ENCODE results near the gene MRPL14.

MRPL14 gene

DNA sequence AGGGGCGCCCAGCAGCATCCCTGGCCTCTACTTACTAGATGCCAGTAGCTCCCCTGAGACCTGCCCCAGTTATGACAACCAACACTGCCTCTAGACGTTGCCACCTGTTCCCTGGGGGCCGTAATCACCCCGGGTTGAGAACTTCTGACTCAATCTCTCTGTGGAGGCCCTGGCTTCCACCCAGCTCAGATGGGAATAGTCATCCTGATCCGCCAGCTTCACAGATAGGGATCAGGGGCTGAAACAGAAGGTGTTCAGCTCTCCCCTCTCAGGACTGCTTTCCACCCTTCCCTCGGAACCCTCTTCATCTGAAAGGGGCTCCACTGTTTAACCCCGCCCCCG lies 34.7 kb upstream of the MRPL14 start:
- no peak for DNase-seq
- no peak overlapping the region for H2BK15ac ChIP-seq (replicated peaks; ENCODE audit: low read depth)
- no peak overlapping the region for H3K9ac ChIP-seq (ENCODE audit: low read length)
- no peaks in the 10 kb centered on the region for H3K79me2 ChIP-seq (ENCODE audit: control insufficient read depth, insufficient read depth, low read length)
- H4K8ac ChIP-seq (ENCODE audit: low read depth, low read length), result no peak overlapping the region
- peaks cover 5% of the 10 kb centered on the region for H3K4me1 ChIP-seq (ENCODE audit: control insufficient read depth, low read depth, low read length)
- H2BK120ac ChIP-seq (ENCODE audit: low read depth, low read length), result no peak overlapping the region
- WGBS (ENCODE audit: extremely low coverage, insufficient coverage, low lambda C conversion rate), result no CpG with 5 or more reads among the region's 8 CpGs
- H3K4me3 ChIP-seq (ENCODE audit: low read length), result no peak overlapping the region
- H2AK5ac ChIP-seq (ENCODE audit: low read length), result no peak overlapping the region
- no peak overlapping the region for H4K5ac ChIP-seq (ENCODE audit: low read length)
- no peak overlapping the region for H3K4me2 ChIP-seq (ENCODE audit: low read length)
- H3K18ac ChIP-seq (ENCODE audit: low read length), result no peak overlapping the region
- H3K27ac ChIP-seq (ENCODE audit: low read depth, low read length), result no peak overlapping the region
- H3K36me3 ChIP-seq (ENCODE audit: control insufficient read depth, insufficient read depth, low read length), result no peaks in the 10 kb centered on the region
- H3K23ac ChIP-seq (ENCODE audit: low read length), result no peak overlapping the region
- no peak overlapping the region for H3K56ac ChIP-seq (ENCODE audit: low read length)
- no peak overlapping the region for H3K4ac ChIP-seq (ENCODE audit: low read depth, low read length)
- no peaks in the 10 kb centered on the region for H3K79me1 ChIP-seq (ENCODE audit: low read length)
- no peak overlapping the region for H2BK5ac ChIP-seq (ENCODE audit: low read length)
- H3K27me3 ChIP-seq (ENCODE audit: insufficient read depth, low read length, poor library complexity), result no peaks in the 10 kb centered on the region

DNA sequence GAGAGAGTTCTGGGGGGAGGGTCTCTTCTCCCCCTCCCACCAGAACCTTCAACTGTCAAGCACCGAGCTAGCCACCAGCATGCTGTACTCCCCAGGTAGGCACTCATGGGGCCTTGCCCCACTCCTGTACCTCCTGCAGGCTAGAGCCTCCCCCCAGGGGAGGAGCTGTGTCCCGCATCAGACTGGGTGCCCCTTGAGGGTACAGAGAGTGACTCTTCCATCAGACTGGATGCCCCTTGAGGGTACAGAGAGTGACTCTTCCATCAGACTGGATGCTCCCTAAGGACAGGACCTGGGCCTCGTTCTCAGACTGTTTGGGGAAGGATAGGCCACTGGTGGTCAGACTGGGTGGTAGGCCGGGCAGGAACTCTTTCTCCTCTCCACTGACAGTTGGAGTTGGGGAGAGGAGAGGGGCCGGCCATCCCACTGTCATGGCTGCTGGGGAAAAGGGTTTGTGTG lies 31.5 kb upstream of the MRPL14 start, which contains the start of gene CAPN11:
CAPN11 (plus strand) TSS at position 51 of the 459 bp plus-strand sequence; CDS start at position 80, 29 bp downstream.
- no peaks in the 10 kb centered on the region for H3K79me1 ChIP-seq (ENCODE audit: low read length)
- H3K79me2 ChIP-seq (ENCODE audit: control insufficient read depth, insufficient read depth, low read length), result no peaks in the 10 kb centered on the region
- H3K27me3 ChIP-seq (ENCODE audit: insufficient read depth, low read length, poor library complexity), result no peaks in the 10 kb centered on the region
- H3K9ac ChIP-seq (ENCODE audit: low read length), result no peak within 1 kb of the TSS
- no peak within 1 kb of the TSS for H3K27ac ChIP-seq (ENCODE audit: low read depth, low read length)
- no peaks in the 10 kb centered on the region for H3K36me3 ChIP-seq (ENCODE audit: control insufficient read depth, insufficient read depth, low read length)
- H3K56ac ChIP-seq (ENCODE audit: low read length), result no peak within 1 kb of the TSS
- H2BK120ac ChIP-seq (ENCODE audit: low read depth, low read length), result no peak within 1 kb of the TSS
- no peak within 1 kb of the TSS for H2AK5ac ChIP-seq (ENCODE audit: low read length)
- no peak within 1 kb of the TSS for H3K18ac ChIP-seq (ENCODE audit: low read length)
- H2BK15ac ChIP-seq (replicated peaks; ENCODE audit: low read depth), result no peak within 1 kb of the TSS
- no peak for DNase-seq
- H3K23ac ChIP-seq (ENCODE audit: low read length), result no peak within 1 kb of the TSS
- H3K4me3 ChIP-seq (ENCODE audit: low read length), result no peak within 1 kb of the TSS
- H4K8ac ChIP-seq (ENCODE audit: low read depth, low read length), result no peak within 1 kb of the TSS
- H4K5ac ChIP-seq (ENCODE audit: low read length), result no peak within 1 kb of the TSS
- no peak within 1 kb of the TSS for H2BK5ac ChIP-seq (ENCODE audit: low read length)
- no CpG with 5 or more reads among the region's 5 CpGs for WGBS (ENCODE audit: extremely low coverage, insufficient coverage, low lambda C conversion rate)
- no peak within 1 kb of the TSS for H3K4me2 ChIP-seq (ENCODE audit: low read length)
- no peaks in the 10 kb centered on the region for H3K4me1 ChIP-seq (ENCODE audit: control insufficient read depth, low read depth, low read length)
- no peak within 1 kb of the TSS for H3K4ac ChIP-seq (ENCODE audit: low read depth, low read length)

DNA sequence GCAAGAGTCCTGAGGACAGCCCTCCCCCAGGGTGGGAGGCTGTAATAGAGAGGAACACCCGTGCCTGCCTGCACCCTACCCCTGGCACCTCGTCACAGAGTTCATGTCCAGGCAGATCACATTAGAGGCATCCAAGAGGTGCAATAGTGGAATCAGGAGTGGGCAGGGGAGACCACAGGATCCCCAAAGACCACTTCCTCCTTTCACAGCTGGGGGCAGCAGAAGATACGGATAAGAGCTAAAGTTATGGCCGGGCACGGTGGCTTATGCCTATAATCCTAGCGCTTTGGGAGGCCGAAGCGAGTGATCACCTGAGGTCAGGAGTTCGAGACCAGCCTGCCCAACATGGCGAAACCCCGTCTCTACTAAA lies 29.9 kb upstream of the MRPL14 start:
- Histone ChIP-seq H3K4me2 (ENCODE audit: low read length) (no peak overlapping the region), H3K56ac (ENCODE audit: low read length) (no peak overlapping the region), H3K18ac (ENCODE audit: low read length) (no peak overlapping the region), H3K27ac (ENCODE audit: low read depth, low read length) (no peak overlapping the region), H3K4ac (ENCODE audit: low read depth, low read length) (no peak overlapping the region), H3K79me1 (ENCODE audit: low read length) (no peaks in the 10 kb centered on the region), H2AK5ac (ENCODE audit: low read length) (no peak overlapping the region), H3K36me3 (ENCODE audit: control insufficient read depth, insufficient read depth, low read length) (no peaks in the 10 kb centered on the region), H3K4me1 (ENCODE audit: control insufficient read depth, low read depth, low read length) (no peaks in the 10 kb centered on the region), H2BK5ac (ENCODE audit: low read length) (no peak overlapping the region), H3K23ac (ENCODE audit: low read length) (no peak overlapping the region), H2BK120ac (ENCODE audit: low read depth, low read length) (no peak overlapping the region), H3K27me3 (ENCODE audit: insufficient read depth, low read length, poor library complexity) (no peaks in the 10 kb centered on the region), H4K8ac (ENCODE audit: low read depth, low read length) (no peak overlapping the region), H4K5ac (ENCODE audit: low read length) (no peak overlapping the region), H3K4me3 (ENCODE audit: low read length) (no peak overlapping the region), H3K9ac (ENCODE audit: low read length) (no peak overlapping the region), H2BK15ac (replicated peaks; ENCODE audit: low read depth) (no peak overlapping the region), H3K79me2 (ENCODE audit: control insufficient read depth, insufficient read depth, low read length) (no peaks in the 10 kb centered on the region)
- DNase-seq, result no peak
- WGBS (ENCODE audit: extremely low coverage, insufficient coverage, low lambda C conversion rate), result no CpG with 5 or more reads among the region's 11 CpGs

DNA sequence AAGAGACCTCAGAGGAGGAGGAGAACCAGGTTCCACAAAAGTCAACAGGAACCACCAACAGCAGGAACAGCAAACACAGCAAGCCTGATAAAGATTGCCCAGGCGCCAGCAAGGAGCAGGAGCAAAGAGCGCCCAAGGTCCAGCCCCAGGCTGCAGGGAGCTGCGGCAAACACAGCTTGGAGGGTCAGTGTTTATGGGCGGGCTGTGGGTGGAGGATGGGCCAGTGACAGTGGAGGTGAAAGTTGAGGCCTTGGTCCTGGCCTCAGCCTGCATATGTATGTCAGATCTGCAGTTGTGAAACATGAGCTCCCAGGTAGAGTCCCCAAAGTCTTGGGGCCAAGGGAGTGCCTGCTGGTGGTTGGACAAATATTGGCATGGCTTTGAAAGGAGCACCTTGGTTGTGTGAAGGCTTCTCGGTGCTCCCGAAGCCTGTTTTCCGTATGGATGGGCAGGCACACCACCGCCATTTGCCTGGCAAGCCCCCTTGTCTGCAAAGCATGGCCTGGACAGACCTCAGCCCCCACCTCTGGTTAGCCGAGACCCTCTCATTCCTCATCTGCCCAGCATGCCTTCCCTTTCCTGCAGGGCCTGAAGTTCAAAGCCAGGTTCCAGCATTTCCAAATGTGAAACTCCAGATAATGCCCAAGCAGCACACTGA lies 29.4 kb upstream of the MRPL14 start:
- Histone ChIP-seq H3K9ac (ENCODE audit: low read length) (no peak overlapping the region), H3K27ac (ENCODE audit: low read depth, low read length) (no peak overlapping the region), H3K4me2 (ENCODE audit: low read length) (no peak overlapping the region), H2AK5ac (ENCODE audit: low read length) (no peak overlapping the region), H2BK5ac (ENCODE audit: low read length) (no peak overlapping the region), H3K79me1 (ENCODE audit: low read length) (no peaks in the 10 kb centered on the region), H3K4me3 (ENCODE audit: low read length) (no peak overlapping the region), H3K27me3 (ENCODE audit: insufficient read depth, low read length, poor library complexity) (no peaks in the 10 kb centered on the region), H3K4me1 (ENCODE audit: control insufficient read depth, low read depth, low read length) (no peaks in the 10 kb centered on the region), H3K4ac (ENCODE audit: low read depth, low read length) (no peak overlapping the region), H3K56ac (ENCODE audit: low read length) (no peak overlapping the region), H3K18ac (ENCODE audit: low read length) (no peak overlapping the region), H3K79me2 (ENCODE audit: control insufficient read depth, insufficient read depth, low read length) (no peaks in the 10 kb centered on the region), H4K5ac (ENCODE audit: low read length) (no peak overlapping the region), H3K36me3 (ENCODE audit: control insufficient read depth, insufficient read depth, low read length) (no peaks in the 10 kb centered on the region), H2BK15ac (replicated peaks; ENCODE audit: low read depth) (no peak overlapping the region), H3K23ac (ENCODE audit: low read length) (no peak overlapping the region), H4K8ac (ENCODE audit: low read depth, low read length) (no peak overlapping the region), H2BK120ac (ENCODE audit: low read depth, low read length) (no peak overlapping the region)
- no CpG with 5 or more reads among the region's 9 CpGs for WGBS (ENCODE audit: extremely low coverage, insufficient coverage, low lambda C conversion rate)
- no peak for DNase-seq

DNA sequence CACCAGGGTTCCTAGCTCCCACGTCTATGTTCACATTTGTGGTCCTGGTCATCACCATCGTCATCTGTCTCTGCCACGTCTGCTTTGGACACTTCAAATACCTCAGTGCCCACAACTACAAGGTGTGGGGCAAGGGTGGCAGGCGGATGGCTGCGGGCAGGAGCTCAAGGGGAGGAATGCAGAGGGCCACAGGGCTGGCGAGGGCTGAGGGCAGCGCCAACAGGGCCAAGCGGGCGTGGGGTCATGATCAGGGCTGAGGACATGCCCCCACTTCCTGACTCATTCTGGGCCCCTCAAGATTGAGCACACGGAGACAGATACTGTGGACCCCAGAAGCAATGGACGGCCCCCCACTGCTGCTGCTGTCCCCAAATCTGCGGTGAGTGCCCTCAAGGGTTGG lies 26.8 kb upstream of the MRPL14 start:
- H3K27ac ChIP-seq (ENCODE audit: low read depth, low read length), result no peak overlapping the region
- no peak overlapping the region for H3K23ac ChIP-seq (ENCODE audit: low read length)
- no peak overlapping the region for H3K9ac ChIP-seq (ENCODE audit: low read length)
- no CpG with 5 or more reads among the region's 12 CpGs for whole genome bisulfite sequencing (ENCODE audit: extremely low coverage, insufficient coverage, low lambda C conversion rate)
- no peak overlapping the region for H2BK15ac ChIP-seq (replicated peaks; ENCODE audit: low read depth)
- H3K79me1 ChIP-seq (ENCODE audit: low read length), result no peaks in the 10 kb centered on the region
- H3K79me2 ChIP-seq (ENCODE audit: control insufficient read depth, insufficient read depth, low read length), result no peaks in the 10 kb centered on the region
- DNase-seq, result no peak
- H2BK5ac ChIP-seq (ENCODE audit: low read length), result no peak overlapping the region
- no peaks in the 10 kb centered on the region for H3K36me3 ChIP-seq (ENCODE audit: control insufficient read depth, insufficient read depth, low read length)
- H2AK5ac ChIP-seq (ENCODE audit: low read length), result no peak overlapping the region
- H3K56ac ChIP-seq (ENCODE audit: low read length), result no peak overlapping the region
- no peak overlapping the region for H3K4ac ChIP-seq (ENCODE audit: low read depth, low read length)
- H2BK120ac ChIP-seq (ENCODE audit: low read depth, low read length), result no peak overlapping the region
- H3K18ac ChIP-seq (ENCODE audit: low read length), result no peak overlapping the region
- H4K8ac ChIP-seq (ENCODE audit: low read depth, low read length), result no peak overlapping the region
- H4K5ac ChIP-seq (ENCODE audit: low read length), result no peak overlapping the region
- H3K4me2 ChIP-seq (ENCODE audit: low read length), result no peak overlapping the region
- H3K27me3 ChIP-seq (ENCODE audit: insufficient read depth, low read length, poor library complexity), result no peaks in the 10 kb centered on the region
- no peak overlapping the region for H3K4me3 ChIP-seq (ENCODE audit: low read length)
- no peaks in the 10 kb centered on the region for H3K4me1 ChIP-seq (ENCODE audit: control insufficient read depth, low read depth, low read length)

DNA sequence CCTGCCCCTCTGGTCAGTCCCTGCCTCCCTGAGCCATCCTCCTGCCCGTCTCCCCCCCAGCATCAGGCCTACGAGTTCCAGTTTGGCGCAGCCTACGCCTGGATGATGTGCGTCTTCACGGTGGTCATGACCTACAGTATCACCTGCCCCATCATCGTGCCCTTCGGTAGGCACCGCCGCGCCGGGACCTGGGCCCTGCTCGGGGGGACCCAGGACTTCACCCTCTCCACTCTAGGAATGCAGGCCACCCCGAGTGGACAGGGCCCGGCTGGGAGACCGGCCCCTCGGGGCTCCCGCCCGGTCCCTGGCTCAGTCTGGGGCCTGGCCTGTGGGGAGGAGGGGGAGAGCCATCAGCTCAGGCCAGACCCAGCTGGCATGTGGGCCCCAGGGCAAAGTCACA lies 25.3 kb upstream of the MRPL14 start:
- Histone ChIP-seq H4K8ac (ENCODE audit: low read depth, low read length) (no peak overlapping the region), H3K56ac (ENCODE audit: low read length) (no peak overlapping the region), H3K27ac (ENCODE audit: low read depth, low read length) (no peak overlapping the region), H2BK120ac (ENCODE audit: low read depth, low read length) (no peak overlapping the region), H3K18ac (ENCODE audit: low read length) (no peak overlapping the region), H3K79me2 (ENCODE audit: control insufficient read depth, insufficient read depth, low read length) (no peaks in the 10 kb centered on the region), H3K4ac (ENCODE audit: low read depth, low read length) (no peak overlapping the region), H3K79me1 (ENCODE audit: low read length) (no peaks in the 10 kb centered on the region), H3K4me1 (ENCODE audit: control insufficient read depth, low read depth, low read length) (no peaks in the 10 kb centered on the region), H3K23ac (ENCODE audit: low read length) (no peak overlapping the region), H3K4me2 (ENCODE audit: low read length) (no peak overlapping the region), H3K36me3 (ENCODE audit: control insufficient read depth, insufficient read depth, low read length) (no peaks in the 10 kb centered on the region), H2BK5ac (ENCODE audit: low read length) (no peak overlapping the region), H2BK15ac (replicated peaks; ENCODE audit: low read depth) (no peak overlapping the region), H3K4me3 (ENCODE audit: low read length) (no peak overlapping the region), H3K9ac (ENCODE audit: low read length) (no peak overlapping the region), H4K5ac (ENCODE audit: low read length) (no peak overlapping the region), H3K27me3 (ENCODE audit: insufficient read depth, low read length, poor library complexity) (no peaks in the 10 kb centered on the region), H2AK5ac (ENCODE audit: low read length) (no peak overlapping the region)
- WGBS (ENCODE audit: extremely low coverage, insufficient coverage, low lambda C conversion rate), result no CpG with 5 or more reads among the region's 19 CpGs
- no peak for DNase-seq

All from mesendoderm (in vitro differentiated cells).